Panc1 (cell line): Measurements from ENCODE around the gene GAMT. TPM values are rescaled to one million over a fixed set of nuclear protein-coding genes. Genes with fewer than 3 reads are reported as not detected.

Experiments used
- ATAC-seq: fragments of 200-7000 bp; cut with Tn5 transposase; 2 replicates; pipeline ENCODE4 v1.9.1; 2020; ENCODE audit warnings: mild to moderate bottlenecking, moderate library complexity
- BruUV-seq: library from RNA; stranded (reverse); fragments of 400-500 nt; replicated peaks from 2 replicates; lab custom pipeline; 2021; lab: Mats Ljungman, UMichigan
- CTCF ChIA-PET: fragments of 300-600 bp; sonication (Branson Sonifier 250); formaldehyde crosslinking; loops from one replicate; lab custom pipeline; 2022; ENCODE audit warnings: antibody characterized with exemption; lab: Charles Lee
- POLR2A ChIA-PET: fragments of 300-600 bp; sonication (Branson Sonifier 250); formaldehyde crosslinking; loops from one replicate; lab custom pipeline; 2022; ENCODE audit warnings: antibody characterized with exemption; lab: Charles Lee
- DNase-seq: peaks from one replicate; pipeline ENCODE4 v3.0.0-alpha.2; 2010; ENCODE audit warnings: low read depth, low spot score
- H3K27ac ChIP-seq: 2 replicates; pipeline ENCODE4 v1.5.1; 2011; ENCODE audit warnings: mild to moderate bottlenecking, low read length, inconsistent platforms
- H3K27me3 ChIP-seq: fragments of 200-500 bp; sonication (Bioruptor generic); 2 replicates; pipeline ENCODE4 v1.6.0; 2014; ENCODE audit warnings: low read length, inconsistent platforms; ENCODE audit not compliant: control insufficient read depth, insufficient read depth
- H3K36me3 ChIP-seq: fragments of 200-500 bp; sonication (Bioruptor generic); 2 replicates; pipeline ENCODE4 v1.5.1; 2014; ENCODE audit warnings: inconsistent platforms, mild to moderate bottlenecking, low read length, moderate library complexity; ENCODE audit not compliant: control insufficient read depth, insufficient read depth
- H3K4me1 ChIP-seq: 2 replicates; pipeline ENCODE4 v1.5.1; 2011; ENCODE audit warnings: inconsistent platforms, mild to moderate bottlenecking, low read length, moderate library complexity; ENCODE audit not compliant: control insufficient read depth, insufficient read depth
- H3K4me3 ChIP-seq, 2 experiments: 2 replicates each; pipeline ENCODE4 v1.5.1; 2011 to 2012; ENCODE audit warnings: low read depth in 2 of 2, low read length in 2 of 2, mild to moderate bottlenecking in 2 of 2, inconsistent platforms in 1 of 2, moderate library complexity in 1 of 2
- H3K9me3 ChIP-seq: fragments of 200-500 bp; sonication (Bioruptor generic); 2 replicates; pipeline ENCODE4 v1.5.1; 2014; ENCODE audit warnings: low read depth, mild to moderate bottlenecking, inconsistent platforms, low read length, moderate library complexity; ENCODE audit not compliant: control insufficient read depth, insufficient read depth
- POLR2AphosphoS5 ChIP-seq: IDR thresholded peaks from 2 replicates; pipeline ENCODE4 v1.6.1; 2012; ENCODE audit warnings: mild to moderate bottlenecking, low read depth, low read length, moderate library complexity
- SIN3A ChIP-seq: IDR thresholded peaks from 2 replicates; pipeline ENCODE4 v1.6.1; 2012; ENCODE audit warnings: low read depth, mild to moderate bottlenecking, low read length, moderate library complexity, borderline replicate concordance; ENCODE audit not compliant: insufficient read depth
- TCF7L2 ChIP-seq: IDR thresholded peaks from 2 replicates; pipeline ENCODE4 v1.6.1; 2011; ENCODE audit warnings: mild to moderate bottlenecking, low read depth, low read length, inconsistent platforms
- in situ Hi-C: cut with HindIII; loops from 2 replicates; pipeline ENCODE4 v1.10.0; 2016; ENCODE audit warnings: low sequenced_read_pairs, low pct_unique_long_range_greater_than_20kb
- intact Hi-C: fragments of 100-400 bp; cut with micrococcal nuclease; formaldehyde crosslinking; loops from one replicate; pipeline ENCODE4 v1.10.0; 2022; ENCODE audit not compliant: unreplicated experiment
- total RNA-seq: library from RNA; stranded (reverse); gene quantifications from one replicate; pipeline ENCODE4 v1.2.1, GENCODE V29; 2021; ENCODE audit not compliant: unreplicated experiment
- TF ChIP-seq, protein P1 (sequence below): fragments of 450-650 bp; IDR thresholded peaks from 2 replicates; pipeline ENCODE4 v1.5.1; 2017; ENCODE audit warnings: mild to moderate bottlenecking
- TF ChIP-seq, protein P2 (sequence below), 2 experiments: IDR thresholded peaks; 2 replicates each; pipeline ENCODE4 v1.6.1; 2011 to 2012; ENCODE audit warnings: low read depth in 2 of 2, control low read depth in 1 of 2, low read length in 1 of 2, mild to moderate bottlenecking in 1 of 2, moderate library complexity in 1 of 2; ENCODE audit not compliant: insufficient read depth in 1 of 2

Gene GAMT
- total RNA-seq, 1 experiment from 2014 or later = 21.2 TPM

DNA sequence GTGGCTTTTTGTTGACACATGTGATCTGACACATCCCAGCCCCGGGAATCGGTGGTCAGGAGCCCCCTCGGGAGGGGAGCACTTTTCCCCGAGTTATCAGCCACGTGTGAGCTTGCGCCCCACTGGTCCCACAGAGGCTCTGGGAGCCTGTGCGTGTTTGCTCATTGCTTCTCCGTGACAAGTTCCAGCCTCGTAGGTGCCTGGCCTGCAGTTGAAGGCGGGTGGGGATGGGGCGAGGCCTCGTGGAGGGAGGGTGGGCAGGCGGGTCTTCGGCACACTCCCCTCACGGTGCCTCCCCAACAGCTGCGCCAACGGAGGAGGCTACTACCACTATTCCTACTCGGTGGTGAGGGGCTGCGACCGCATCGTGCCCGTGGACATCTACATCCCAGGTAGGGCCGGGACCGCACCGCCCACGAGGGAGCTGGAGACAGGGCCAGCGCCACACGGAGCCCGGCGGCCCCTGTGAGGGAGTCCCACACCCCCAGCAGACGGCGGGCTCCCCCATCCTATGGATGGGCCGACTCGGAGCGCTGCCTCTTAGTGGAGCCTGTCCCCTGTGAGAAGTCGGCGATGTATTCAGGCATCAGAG is 8.3 kb downstream of the GAMT start:
- H3K36me3 ChIP-seq = no peaks in the 10 kb centered on the region
- in situ Hi-C loops = no loop called here
- BruUV-seq = no TSS peak
- TF ChIP-seq POLR2AphosphoS5 = no peak
- TF ChIP-seq, protein P1, sequence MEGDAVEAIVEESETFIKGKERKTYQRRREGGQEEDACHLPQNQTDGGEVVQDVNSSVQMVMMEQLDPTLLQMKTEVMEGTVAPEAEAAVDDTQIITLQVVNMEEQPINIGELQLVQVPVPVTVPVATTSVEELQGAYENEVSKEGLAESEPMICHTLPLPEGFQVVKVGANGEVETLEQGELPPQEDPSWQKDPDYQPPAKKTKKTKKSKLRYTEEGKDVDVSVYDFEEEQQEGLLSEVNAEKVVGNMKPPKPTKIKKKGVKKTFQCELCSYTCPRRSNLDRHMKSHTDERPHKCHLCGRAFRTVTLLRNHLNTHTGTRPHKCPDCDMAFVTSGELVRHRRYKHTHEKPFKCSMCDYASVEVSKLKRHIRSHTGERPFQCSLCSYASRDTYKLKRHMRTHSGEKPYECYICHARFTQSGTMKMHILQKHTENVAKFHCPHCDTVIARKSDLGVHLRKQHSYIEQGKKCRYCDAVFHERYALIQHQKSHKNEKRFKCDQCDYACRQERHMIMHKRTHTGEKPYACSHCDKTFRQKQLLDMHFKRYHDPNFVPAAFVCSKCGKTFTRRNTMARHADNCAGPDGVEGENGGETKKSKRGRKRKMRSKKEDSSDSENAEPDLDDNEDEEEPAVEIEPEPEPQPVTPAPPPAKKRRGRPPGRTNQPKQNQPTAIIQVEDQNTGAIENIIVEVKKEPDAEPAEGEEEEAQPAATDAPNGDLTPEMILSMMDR = no peak
- TF ChIP-seq, protein P2, sequence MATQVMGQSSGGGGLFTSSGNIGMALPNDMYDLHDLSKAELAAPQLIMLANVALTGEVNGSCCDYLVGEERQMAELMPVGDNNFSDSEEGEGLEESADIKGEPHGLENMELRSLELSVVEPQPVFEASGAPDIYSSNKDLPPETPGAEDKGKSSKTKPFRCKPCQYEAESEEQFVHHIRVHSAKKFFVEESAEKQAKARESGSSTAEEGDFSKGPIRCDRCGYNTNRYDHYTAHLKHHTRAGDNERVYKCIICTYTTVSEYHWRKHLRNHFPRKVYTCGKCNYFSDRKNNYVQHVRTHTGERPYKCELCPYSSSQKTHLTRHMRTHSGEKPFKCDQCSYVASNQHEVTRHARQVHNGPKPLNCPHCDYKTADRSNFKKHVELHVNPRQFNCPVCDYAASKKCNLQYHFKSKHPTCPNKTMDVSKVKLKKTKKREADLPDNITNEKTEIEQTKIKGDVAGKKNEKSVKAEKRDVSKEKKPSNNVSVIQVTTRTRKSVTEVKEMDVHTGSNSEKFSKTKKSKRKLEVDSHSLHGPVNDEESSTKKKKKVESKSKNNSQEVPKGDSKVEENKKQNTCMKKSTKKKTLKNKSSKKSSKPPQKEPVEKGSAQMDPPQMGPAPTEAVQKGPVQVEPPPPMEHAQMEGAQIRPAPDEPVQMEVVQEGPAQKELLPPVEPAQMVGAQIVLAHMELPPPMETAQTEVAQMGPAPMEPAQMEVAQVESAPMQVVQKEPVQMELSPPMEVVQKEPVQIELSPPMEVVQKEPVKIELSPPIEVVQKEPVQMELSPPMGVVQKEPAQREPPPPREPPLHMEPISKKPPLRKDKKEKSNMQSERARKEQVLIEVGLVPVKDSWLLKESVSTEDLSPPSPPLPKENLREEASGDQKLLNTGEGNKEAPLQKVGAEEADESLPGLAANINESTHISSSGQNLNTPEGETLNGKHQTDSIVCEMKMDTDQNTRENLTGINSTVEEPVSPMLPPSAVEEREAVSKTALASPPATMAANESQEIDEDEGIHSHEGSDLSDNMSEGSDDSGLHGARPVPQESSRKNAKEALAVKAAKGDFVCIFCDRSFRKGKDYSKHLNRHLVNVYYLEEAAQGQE (IDR thresholded peaks at IDR 0.05; ENCODE audit: insufficient read depth in 1 of 2, low read depth in 2 of 2, low read length in 1 of 2) = no peak
- no peak for TF ChIP-seq SIN3A
- TF ChIP-seq TCF7L2 = no peak
- H3K27ac ChIP-seq = no peak overlapping the region
- H3K4me1 ChIP-seq = peaks cover 15% of the 10 kb centered on the region
- no peak overlapping the region for H3K4me3 ChIP-seq
- DNase-seq (no peak), ATAC-seq (no peak)
- no peaks in the 10 kb centered on the region for H3K27me3 ChIP-seq
- POLR2A ChIA-PET = no interaction called here
- intact Hi-C loops = no loop called here
- H3K9me3 ChIP-seq = no peaks in the 10 kb centered on the region
- CTCF ChIA-PET = no interaction called here

DNA sequence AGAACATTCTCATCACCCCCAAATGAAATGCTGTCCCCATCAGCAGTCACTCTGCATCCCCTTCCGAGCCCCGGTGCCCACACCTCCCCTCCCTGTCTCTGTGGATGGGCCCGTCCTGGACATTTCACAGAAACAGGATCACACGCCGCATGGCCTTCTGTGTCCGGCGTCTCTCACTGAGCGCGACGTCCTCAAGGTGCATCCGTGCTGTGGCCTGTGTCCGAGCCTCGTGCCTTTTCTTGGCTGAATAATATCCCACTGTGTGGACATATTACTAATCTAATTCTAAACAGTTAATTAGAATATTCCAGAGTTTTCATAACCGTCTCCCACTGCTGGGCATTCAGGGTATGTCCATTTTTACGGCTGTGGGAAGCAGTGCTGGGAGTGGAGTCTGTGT is 8.9 kb downstream of the GAMT start:
- DNase-seq = no peak
- H3K36me3 ChIP-seq = no peaks in the 10 kb centered on the region
- no peak overlapping the region for H3K27ac ChIP-seq
- BruUV-seq = no TSS peak
- intact Hi-C loops = no loop called here
- POLR2A ChIA-PET = no interaction called here
- TF ChIP-seq, protein P1 = no peak
- TF ChIP-seq, protein P2 (IDR thresholded peaks at IDR 0.05; ENCODE audit: insufficient read depth in 1 of 2, low read depth in 2 of 2, low read length in 1 of 2) = no peak
- TF ChIP-seq TCF7L2 = no peak
- TF ChIP-seq SIN3A = no peak
- TF ChIP-seq POLR2AphosphoS5 = no peak
- H3K9me3 ChIP-seq = no peaks in the 10 kb centered on the region
- CTCF ChIA-PET = no interaction called here
- no peak overlapping the region for H3K4me3 ChIP-seq
- in situ Hi-C loops = no loop called here
- peaks cover 15% of the 10 kb centered on the region for H3K4me1 ChIP-seq
- H3K27me3 ChIP-seq = no peaks in the 10 kb centered on the region
- ATAC-seq = no peak
